ENCODE results near the gene ESPNL. TPM values are rescaled to one million over a fixed set of nuclear protein-coding genes. Genes with fewer than 3 reads are reported as not detected.

ESPNL gene
- total RNA-seq, 4 donors from 2014 or later: 0.22 to 0.68 TPM; not detected in 2

DNA sequence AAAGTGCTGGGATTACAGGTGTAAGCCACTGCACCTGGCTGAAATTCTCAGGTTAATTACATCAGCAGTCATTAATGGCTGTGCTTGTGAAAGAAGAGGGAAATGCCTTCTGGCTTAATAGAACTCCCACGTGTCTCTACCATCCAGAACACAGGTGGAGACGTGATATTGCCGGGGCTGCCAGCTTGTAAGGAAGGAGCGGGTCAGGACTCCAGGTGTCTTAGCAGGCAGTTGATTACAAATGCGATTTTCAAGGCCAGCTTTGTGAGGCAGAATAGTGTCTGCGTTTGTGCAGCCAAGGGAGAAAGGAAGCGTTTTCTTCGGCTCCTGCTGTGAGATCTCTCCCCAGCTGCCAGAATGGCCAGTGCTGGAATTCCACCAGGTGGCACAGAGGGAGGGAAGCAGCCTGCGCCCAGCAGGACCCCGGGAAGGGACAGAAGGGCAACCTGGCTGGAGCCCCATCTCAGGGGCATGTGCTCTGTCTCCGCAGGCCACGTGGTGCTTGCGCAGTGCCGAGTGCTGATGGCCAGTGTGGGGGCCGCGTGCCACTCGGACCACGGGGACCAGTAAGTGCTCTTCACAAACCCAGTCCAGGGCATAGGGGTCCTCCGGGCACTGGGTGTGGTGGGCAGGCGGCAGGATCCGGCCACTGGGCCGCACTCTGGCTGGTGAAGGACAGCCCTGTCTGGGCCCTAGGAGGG is 3.7 kb upstream of the ESPNL start:
- TF ChIP-seq, protein P1, sequence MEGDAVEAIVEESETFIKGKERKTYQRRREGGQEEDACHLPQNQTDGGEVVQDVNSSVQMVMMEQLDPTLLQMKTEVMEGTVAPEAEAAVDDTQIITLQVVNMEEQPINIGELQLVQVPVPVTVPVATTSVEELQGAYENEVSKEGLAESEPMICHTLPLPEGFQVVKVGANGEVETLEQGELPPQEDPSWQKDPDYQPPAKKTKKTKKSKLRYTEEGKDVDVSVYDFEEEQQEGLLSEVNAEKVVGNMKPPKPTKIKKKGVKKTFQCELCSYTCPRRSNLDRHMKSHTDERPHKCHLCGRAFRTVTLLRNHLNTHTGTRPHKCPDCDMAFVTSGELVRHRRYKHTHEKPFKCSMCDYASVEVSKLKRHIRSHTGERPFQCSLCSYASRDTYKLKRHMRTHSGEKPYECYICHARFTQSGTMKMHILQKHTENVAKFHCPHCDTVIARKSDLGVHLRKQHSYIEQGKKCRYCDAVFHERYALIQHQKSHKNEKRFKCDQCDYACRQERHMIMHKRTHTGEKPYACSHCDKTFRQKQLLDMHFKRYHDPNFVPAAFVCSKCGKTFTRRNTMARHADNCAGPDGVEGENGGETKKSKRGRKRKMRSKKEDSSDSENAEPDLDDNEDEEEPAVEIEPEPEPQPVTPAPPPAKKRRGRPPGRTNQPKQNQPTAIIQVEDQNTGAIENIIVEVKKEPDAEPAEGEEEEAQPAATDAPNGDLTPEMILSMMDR (IDR thresholded peaks at IDR 0.05; ENCODE audit: low read depth): no peak

GRCh38 chr2:238097201-238097987 is 2.7 kb upstream of the ESPNL start:
- TF ChIP-seq, protein P1 (IDR thresholded peaks at IDR 0.05; ENCODE audit: low read depth): no peak

- TF ChIP-seq, protein P1 (IDR thresholded peaks at IDR 0.05; ENCODE audit: low read depth): no peak
Observed at GRCh38 chr2:238097988-238098871, 1.9 kb upstream of the ESPNL start.

DNA sequence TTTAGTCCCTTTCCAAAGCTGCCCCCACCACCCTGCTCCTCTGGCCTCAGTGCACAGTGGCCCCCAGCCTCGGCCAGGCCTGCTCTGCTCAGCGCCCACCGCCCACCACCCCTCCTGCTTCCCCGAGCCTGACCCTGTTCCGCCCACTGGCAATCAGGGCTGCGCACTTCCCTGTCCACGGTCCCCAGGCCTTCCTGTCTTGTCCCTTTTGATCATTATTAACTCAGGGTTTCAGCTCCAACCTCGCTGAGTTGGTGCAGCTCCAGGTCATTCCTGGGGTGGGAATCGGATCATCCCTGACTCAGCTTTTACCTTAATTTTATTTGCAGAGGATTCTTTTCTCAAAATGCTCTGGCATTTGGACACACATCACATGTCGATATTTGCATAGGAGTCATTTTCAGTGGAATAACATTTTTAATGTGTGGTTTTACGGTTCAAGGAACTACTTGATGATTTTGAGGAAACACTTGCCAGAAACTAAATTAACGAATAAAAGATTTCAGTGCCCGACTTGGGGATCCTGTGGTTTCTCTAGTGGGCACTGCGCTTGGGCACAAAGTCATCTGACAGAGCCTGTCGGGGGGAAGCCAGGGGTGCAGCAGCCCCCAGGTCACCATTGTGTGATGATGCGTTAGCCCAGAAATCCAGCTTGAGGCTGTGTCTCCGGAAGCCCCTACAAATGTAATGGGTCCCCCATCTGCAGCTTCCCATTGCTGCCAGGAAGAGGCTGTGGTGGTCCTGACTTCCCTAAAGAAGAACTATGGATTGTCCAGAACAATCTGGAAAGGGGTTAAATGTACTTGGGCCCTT is 1.0 kb upstream of the ESPNL start:
- TF ChIP-seq, protein P1 (IDR thresholded peaks at IDR 0.05; ENCODE audit: low read depth): no peak

- TF ChIP-seq, protein P1 (IDR thresholded peaks at IDR 0.05; ENCODE audit: low read depth): no peak
Observed at GRCh38 chr2:238099714-238100048, 459 bp upstream of the ESPNL start.

DNA sequence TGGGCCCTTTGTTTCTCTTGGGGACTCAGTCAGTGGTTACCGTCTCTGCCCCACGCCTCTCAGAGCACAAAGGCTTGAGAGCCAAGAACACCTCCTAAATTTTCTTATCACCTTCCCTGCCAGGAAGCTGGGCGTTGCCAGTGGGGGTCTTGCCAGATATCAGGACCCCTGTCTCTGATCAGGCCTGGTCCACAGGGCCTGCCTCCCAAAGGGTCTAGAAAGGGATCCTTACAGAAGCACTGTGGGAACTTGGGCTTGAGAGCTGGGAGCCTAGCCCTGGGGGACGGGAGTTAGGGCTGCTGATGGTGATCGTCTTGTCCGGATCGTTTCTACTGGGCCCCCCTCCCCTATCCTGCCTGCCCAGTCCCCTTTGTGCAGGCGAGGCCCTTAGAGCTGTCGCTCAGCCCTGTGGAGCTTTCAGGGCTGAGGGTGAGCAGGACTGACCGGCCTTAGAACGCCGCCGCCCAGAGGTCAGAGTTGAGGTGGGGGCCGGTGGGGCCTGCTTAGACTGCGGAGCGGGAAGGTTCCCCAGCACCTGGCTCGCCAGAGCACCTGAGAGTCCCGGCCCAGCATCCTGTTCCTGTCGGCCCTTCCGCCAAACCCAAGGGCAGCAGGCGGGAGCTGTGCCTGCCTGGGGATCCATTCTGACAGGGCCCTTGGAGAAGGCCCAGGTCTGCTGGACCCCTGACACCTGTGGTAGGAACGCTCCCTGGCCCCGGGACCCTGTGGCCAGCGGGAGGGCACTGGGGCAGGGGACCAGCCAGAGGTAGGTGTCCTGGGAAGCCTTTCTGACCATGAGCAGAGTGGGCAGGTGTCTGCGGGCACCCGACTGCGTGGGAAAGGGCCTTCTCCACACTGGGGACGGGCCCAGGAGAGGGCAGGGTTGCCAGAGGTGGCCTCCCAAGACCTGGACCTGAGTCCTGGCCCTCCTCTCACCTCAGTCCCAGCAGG is 956 bp downstream of the ESPNL start:
- TF ChIP-seq, protein P1 (IDR thresholded peaks at IDR 0.05; ENCODE audit: low read depth): no peak

Measured in subcutaneous adipose tissue (tissue), 4 donors.